Erythroblast (primary cell): Measurements from ENCODE around the gene HECTD3.
A peak's percentile ranks its signal among the peaks of the same experiment; 100 is the strongest.
"Not testable (repeated sequence)": the region's sequence is repeated elsewhere in the genome, so short reads cannot be mapped to it uniquely, and the experiment has no call there.

Experiments
- DNase-seq, 2 experiments: peaks; one replicate each; lab custom pipeline; 2025; lab: John Stamatoyannopoulos, UW
- GATA1 ChIP-seq: IDR thresholded peaks from 2 replicates; pipeline ENCODE4 v1.6.1; 2011; ENCODE audit warnings: low read depth, mild to moderate bottlenecking, control low read depth, low read length, moderate library complexity
- POLR2A ChIP-seq: IDR thresholded peaks from 2 replicates; pipeline ENCODE4 v1.6.1; 2011; ENCODE audit warnings: mild to moderate bottlenecking, low read length

Gene HECTD3

DNA sequence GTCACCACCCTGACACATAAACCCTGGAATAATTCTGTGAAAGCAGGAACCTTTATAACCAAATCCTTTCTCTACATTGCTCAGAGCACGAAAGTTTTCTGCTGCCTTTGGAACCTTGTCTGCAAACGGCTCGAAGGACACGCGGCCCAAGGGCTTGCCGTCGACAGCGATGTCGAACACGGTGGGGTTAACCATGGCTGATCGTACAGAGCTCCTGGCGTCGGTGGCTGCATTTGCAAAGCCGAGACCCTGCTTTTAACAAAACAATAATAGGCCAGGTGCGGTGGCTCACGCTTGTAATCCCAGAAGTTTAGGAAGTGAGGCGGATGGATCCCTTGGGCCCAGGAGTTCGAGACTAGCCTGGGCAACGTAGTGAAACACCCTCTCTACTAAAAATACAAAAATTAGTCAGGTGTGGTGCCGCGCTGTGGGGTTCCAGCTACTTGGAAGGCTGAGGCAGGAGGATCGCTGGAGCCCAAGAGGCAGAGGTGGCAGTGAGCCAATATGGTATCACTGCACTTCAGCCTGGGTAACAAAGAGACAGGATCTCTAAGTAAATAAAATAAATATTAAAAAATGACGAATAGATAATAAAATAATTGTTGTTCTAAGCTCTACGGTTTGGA lies 22.5 kb downstream of the HECTD3 start:
- DNase-seq = no peak

GRCh38 chr1:44985747-44986359 lies 25.3 kb downstream of the HECTD3 start:
- peak; percentile 79 to 85 for DNase-seq
- TF ChIP-seq GATA1 (no peak), POLR2A (no peak)

More for the DNA sequence above, 22.5 kb downstream of the HECTD3 start:
- TF ChIP-seq POLR2A = no peak
- TF ChIP-seq GATA1 = no peak

GRCh38 chr1:44977372-44977771 lies 33.8 kb downstream of the HECTD3 start:
- DNase-seq = not testable (repeated sequence)

DNA sequence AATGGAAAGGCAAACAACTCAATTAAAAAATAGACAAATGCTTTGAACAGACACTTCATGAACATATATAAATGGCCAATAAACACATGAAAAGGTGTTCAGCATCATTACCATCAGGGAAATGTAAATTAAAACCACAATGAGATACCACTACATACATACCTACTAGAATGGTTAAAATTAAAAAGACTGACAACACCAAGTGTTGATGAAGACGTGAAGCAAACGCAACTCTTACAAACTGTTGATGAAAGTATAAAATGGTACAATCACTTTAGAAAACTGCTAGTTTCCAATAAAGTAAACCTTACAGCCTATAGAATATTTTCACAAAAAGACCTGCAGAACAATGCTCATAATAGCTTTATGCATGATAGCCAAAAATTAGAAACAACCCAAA lies 34.9 kb downstream of the HECTD3 start:
- DNase-seq = no peak
- TF ChIP-seq GATA1 (no peak), POLR2A (no peak)

GRCh38 chr1:44973645-44974044 lies 37.5 kb downstream of the HECTD3 start:
- no peak for DNase-seq
- TF ChIP-seq POLR2A (no peak), GATA1 (no peak)

DNA sequence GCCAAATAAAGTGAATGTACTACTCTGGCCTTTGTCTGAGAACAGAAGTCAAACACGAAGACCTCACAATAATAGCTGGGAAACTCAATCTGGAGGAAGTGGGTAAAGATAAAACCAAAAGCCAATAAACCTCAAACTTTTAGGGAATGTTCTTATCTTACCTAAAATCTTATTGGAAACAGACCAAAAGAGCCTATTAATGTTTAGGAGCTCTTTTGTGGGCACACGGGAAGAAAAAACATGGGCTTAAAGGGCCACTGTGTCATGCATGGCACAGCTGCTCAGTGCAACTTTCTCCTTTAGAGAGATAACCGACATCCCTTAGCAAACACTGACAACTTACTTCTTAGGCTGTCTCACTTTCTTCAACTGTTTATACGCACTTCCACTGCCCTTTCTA lies 40.8 kb downstream of the HECTD3 start:
- DNase-seq = no peak
- no peak for TF ChIP-seq GATA1
- no peak for TF ChIP-seq POLR2A

- no peak for DNase-seq
- TF ChIP-seq GATA1 (no peak), POLR2A (no peak)
Observed at GRCh38 chr1:44964396-44964795, 46.7 kb downstream of the HECTD3 start.

DNA sequence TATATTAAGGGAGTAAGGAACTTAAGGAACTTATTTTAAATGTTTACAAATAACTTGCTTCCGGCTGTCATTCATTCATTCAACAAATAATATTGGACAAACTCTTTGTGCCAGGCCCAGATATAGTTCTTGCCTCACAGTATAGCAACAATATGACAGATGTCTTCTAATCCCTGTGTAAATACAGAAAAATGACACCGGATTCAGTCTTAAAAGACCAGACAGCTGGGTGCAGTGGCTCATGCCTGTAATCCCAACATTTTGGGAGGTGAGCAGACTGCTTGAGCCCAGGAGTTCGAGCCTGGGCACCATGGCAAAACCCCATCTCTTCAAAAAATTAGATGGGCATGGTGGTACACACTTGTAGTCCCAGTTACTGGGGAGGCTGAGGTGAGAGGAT lies 48.4 kb downstream of the HECTD3 start:
- DNase-seq = no peak
- TF ChIP-seq POLR2A = no peak
- no peak for TF ChIP-seq GATA1

DNA sequence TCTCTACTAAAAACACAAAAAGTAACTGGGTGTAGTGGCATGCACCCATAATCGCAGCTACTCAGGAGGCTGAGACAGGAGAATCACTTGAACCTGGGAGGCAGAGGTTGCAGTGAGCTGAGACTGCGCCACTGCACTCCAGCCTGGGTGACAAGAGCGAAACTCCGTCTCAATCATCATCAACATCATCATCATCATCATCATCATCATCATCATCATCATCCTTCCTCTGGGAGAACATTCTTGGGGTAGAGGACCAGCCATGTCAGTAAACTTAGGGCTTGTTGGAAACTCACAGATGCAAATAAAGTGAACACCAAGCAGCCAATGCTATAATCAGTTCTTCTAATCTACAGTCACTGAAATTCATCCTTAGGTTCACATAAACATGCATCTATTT lies 49.1 kb downstream of the HECTD3 start:
- not testable (repeated sequence) for DNase-seq

DNA sequence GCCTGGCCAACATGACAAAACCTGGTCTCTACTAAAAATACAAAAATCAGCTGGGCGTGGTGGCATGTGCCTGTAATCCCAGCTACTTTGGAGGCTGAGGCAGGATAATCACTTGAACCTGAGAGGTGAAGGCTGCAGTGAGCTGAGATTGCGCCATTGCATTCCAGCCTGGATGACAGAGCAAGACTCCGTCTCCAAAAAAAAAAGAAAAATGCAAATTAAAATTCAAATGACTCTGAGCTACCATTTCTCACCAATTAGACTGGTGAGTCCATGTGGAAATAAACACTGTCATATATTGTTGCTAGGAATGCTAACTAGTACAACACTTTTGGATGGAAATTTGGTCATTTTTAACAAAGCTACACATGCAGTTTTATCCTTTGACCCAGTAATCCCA lies 53.6 kb downstream of the HECTD3 start:
- DNase-seq = not testable (repeated sequence)

DNA sequence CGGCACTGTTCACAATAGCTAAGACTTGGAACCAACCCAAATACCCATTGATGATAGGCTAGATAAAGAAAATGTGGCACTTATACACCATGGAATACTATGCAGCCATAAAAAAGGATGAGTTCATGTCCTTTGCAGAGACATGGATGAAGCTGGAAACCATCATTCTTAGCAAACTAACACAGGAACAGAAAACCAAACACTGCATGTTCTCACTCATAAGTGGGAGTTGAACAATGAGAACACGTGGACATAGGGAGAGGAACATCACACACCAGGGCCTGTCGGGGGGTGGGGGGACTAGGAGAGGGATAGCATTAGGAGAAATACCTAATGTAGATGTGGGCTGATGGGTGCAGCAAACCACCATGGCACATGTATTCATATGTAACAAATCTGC lies 55.0 kb downstream of the HECTD3 start:
- DNase-seq = not testable (repeated sequence)
